NCI-H128 (cell line): ENCODE data around the gene AGGF1.
"Not testable (repeated sequence)": the region's sequence is repeated elsewhere in the genome, so short reads cannot be mapped to it uniquely, and the experiment has no call there.

Experiments used
- DNase-seq: peaks from one replicate; lab custom pipeline; 2025; ENCODE audit not compliant: unreplicated experiment; lab: John Stamatoyannopoulos, UW

The AGGF1 gene

DNA sequence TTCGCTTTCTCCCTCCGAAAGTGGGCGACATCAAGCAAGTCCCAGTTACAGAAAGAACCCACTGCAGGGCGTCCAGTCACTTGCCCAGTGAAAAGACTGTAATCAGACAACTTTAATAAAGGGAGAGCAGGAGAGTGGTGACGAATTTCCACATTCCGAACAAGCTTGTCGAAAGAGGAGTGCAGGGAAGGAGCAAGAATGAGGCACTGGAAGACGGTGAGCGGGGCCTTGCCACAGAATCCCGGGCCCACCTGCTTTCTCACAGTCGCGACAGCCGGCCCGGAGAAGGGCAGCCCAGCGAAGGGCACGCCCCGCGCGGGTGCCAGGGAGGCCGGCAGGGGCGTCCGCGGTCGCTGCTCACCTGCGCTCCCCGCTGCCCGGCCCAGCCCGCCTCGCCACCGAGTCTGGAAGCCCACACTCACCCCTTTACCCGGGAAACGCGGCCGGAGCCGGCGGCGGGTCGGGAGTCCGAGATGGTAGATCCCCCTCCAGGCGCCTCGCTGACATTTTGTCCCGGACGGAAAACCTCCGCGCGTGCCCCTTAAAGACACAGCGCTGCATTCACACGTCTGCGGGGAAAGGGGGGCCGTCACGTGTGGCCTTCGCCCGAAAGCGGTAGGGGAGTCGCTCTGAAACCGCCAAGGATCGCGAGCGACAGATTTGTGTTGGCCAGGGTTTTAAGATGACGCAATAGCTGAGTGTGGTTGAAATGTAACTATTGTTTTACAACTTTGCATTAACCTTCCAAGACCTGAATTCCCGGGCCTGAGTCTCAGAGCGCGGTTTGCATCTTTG lies 56.7 kb downstream of the AGGF1 start, which contains the start of gene ZBED3:
ZBED3 (minus strand) TSS at position 597 of the 795 bp plus-strand sequence. CDS start 9,407 bp downstream, outside the sequence.
- DNase-seq = no peak

DNA sequence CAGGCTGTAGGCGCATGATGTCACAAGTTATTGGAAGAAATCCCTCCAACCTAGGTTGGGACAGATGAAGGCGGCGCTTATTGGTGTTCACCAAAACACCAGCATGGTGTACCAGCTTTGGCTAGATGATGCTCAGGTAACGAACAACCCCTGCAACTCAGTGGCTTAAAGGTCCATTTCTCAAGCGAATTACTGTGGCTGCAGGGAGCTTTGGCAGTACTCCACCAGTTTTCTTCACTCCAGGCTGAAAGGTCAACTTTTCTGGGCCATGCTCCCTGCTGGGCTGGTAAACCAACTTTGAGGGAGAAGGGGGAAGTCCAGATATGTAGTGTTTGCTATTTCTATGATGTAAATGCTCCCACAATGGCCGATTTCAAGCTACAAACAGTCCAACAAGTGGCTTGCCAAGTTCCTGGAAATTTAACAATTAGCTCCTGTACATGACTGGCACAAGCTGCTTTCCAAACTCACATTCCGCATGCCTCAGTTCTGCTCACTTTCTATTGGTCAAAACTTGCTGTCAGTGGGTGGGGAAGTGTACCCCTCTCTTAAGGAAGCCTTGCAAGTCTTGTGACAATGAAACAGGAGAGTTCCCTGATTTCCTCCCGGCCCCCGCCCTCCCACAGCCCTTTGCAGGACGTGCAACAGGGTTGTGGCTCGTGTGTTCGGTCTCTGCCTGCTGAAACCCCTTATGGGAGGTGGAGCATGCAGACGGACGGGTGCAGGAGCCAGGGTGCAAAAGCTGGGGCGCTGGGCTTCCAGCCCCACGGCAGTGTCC lies 57.5 kb downstream of the AGGF1 start:
- no peak for DNase-seq

DNA sequence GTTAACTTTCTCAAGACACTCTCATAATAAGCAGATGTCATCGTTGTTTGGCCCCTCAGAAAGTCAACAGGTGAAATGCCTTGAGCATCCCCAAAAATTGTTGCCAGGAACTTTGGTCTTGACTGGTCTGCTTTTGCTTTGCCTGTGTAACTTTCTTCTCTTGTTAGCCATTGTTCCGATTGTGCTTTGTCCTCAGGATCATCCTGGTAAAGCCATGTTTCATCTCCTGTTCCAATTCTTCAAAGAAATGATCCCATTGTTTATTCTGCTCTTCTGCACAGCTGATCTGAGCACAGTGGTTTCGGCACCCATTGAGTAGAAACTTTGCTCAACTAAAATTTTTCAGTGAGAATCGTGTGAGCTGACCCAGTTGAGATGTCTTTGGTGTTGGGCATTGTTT lies 65.0 kb downstream of the AGGF1 start:
- no peak for DNase-seq

DNA sequence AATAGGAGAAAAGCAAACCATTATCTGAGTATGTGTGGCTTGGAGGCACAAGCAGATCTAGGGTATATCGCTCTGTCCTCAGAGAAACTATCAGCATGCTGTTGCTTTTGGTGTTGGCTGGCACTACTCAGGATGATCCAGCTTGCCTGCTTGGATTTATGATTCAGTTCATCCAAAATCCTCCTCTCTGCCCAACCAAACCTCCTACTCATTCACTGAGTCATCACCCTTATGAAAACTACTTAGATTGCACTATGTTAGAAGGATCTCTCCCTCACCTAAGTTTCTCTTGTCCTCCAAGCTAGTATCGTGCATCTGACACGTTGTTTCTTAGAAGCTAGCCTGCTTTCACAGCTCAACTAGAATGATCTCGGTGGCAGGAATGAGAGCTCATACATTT lies 71.1 kb downstream of the AGGF1 start:
- DNase-seq = no peak

DNA sequence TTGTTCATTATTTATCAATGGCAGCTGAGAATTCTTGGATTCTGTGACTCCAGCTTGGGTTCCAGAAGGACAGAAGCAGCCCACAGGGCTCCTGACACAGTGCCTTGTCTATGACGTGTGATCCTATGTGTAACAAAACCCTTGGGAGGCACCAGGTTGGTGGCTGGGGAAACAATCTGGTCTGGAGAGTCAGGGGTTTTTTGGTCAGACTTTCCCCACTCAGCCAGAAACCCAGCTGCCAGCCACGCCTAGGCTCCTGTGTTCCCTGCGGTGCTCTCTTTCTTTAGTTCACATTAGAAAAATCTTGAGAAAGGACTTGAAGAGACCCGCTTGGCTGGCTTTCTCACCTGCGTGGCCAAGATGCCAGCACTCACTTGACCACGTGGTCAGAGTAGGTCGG lies 72.3 kb downstream of the AGGF1 start:
- no peak for DNase-seq

DNA sequence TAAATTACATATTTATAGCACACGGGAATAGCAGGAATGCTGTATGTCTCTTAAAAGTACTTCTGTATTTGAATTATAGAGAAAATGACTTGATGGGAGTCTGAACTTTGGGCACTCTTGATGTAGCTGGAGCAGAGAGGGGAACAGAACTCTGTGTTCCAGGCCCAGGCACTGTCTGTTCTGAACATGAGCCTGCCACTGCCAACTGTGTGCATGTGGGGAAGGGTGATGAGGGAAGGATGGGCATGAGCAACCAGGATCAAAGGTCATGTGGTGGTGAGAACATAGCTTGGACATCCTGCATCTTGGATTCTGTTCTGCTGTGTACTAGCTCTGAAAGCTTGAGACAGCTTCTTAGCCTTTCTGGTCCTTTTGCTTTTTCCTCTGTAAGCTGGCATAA lies 73.3 kb downstream of the AGGF1 start:
- DNase-seq = no peak

DNA sequence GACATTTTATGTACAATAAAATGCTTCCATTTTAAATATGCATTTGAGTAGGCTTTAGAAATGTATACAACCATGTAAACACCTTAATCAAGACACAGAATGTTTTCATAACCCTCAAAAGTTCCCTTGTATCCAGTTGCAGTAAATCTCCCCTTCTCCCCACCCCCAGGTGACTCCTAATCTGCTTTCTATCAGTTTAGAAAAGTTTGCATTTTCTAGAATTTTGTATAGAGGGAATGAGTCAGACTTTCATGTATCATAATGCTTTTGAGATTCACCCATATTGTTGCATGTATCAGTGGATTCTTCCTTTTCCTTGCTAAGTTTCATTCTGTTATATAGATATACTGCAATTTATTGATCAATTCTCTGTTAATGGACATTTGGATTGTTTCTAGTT lies 74.6 kb downstream of the AGGF1 start:
- no peak for DNase-seq

DNA sequence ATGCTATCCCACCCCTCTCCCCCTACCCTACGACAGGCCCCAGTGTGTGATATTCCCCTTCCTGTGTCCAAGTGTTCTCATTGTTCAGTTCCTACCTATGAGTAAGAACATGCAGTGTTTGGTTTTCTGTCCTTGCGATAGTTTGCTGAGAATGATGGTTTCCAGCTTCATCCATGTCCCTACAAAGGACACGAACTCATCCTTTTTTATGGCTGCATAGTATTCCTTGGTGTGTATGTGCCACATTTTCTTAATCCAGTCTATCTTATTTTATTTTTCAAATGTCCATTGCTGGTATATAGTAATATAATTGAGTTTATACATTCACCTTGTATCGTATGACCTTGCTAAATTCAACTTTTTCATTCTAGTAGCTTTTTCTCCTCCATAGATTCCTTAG lies 76.8 kb downstream of the AGGF1 start:
- DNase-seq = not testable (repeated sequence)
